ENCODE data around the gene TTC3.

DNA sequence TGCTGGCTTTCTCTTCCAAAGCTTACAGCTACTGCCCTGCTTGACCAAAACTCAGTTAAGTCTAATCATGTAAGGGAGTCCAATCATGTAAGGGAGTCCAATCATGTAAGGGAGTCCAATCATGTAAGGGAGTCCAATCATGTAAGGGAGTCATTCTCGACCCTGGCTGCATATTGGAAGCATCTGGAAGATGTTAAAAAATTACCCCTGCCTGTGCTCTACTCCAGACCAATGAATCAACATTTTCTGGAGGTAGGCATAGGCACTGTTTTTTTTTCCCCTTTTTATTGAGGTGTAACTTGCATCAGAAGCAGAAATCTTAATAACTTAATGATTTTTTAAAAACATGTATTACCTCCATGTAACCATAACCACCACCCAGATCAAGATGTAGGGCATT, 9.6 kb upstream of the TTC3 start:
- no peak for TF ChIP-seq POLR2A (IDR thresholded peaks at IDR 0.05; ENCODE audit: extremely low read depth, insufficient read length)
- TF ChIP-seq MYC (IDR thresholded peaks at IDR 0.05; ENCODE audit: low read depth, low read length), result no peak
- TF ChIP-seq, protein P1, sequence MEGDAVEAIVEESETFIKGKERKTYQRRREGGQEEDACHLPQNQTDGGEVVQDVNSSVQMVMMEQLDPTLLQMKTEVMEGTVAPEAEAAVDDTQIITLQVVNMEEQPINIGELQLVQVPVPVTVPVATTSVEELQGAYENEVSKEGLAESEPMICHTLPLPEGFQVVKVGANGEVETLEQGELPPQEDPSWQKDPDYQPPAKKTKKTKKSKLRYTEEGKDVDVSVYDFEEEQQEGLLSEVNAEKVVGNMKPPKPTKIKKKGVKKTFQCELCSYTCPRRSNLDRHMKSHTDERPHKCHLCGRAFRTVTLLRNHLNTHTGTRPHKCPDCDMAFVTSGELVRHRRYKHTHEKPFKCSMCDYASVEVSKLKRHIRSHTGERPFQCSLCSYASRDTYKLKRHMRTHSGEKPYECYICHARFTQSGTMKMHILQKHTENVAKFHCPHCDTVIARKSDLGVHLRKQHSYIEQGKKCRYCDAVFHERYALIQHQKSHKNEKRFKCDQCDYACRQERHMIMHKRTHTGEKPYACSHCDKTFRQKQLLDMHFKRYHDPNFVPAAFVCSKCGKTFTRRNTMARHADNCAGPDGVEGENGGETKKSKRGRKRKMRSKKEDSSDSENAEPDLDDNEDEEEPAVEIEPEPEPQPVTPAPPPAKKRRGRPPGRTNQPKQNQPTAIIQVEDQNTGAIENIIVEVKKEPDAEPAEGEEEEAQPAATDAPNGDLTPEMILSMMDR (IDR thresholded peaks at IDR 0.05; ENCODE audit: low read depth, low read length), result no peak
